ENCODE data around the gene BCAS1. TPM values are rescaled to one million over a fixed set of nuclear protein-coding genes. Genes with fewer than 3 reads are reported as not detected.
"Not testable (repeated sequence)": the region's sequence is repeated elsewhere in the genome, so short reads cannot be mapped to it uniquely, and the experiment has no call there.

The BCAS1 gene
- total and polyA plus RNA-seq, 2 donors from 2014 or later = 1.1 to 4.8 TPM

- Histone ChIP-seq H3K27me3 (ENCODE audit: control insufficient read depth, insufficient read depth, low read length) (no peaks in the 10 kb centered on the region), H3K4me1 (ENCODE audit: control insufficient read depth in 2 of 3, insufficient read depth in 2 of 3, low read depth in 1 of 3, low read length in 3 of 3) (peaks cover 2 to 19% (median 5%) of the 10 kb centered on the region in 3 donors), H3K4me3 (ENCODE audit: low read length in 3 of 3) (no peak overlapping the region), H3K9me3 (ENCODE audit: control insufficient read depth in 2 of 3, insufficient read depth in 1 of 3, low read length in 3 of 3) (no peaks in the 10 kb centered on the region), H3K9ac (ENCODE audit: low read length in 3 of 3) (no peak overlapping the region), H3K36me3 (ENCODE audit: control insufficient read depth in 2 of 3, insufficient read depth in 3 of 3, low read length in 3 of 3) (no peaks in the 10 kb centered on the region), H3K27ac (ENCODE audit: low read depth in 2 of 2, low read length in 2 of 2) (no peak overlapping the region)
- no peak for DNase-seq
- intact Hi-C loops (cut with DNase I) = no loop called here
- TF ChIP-seq, protein P1, sequence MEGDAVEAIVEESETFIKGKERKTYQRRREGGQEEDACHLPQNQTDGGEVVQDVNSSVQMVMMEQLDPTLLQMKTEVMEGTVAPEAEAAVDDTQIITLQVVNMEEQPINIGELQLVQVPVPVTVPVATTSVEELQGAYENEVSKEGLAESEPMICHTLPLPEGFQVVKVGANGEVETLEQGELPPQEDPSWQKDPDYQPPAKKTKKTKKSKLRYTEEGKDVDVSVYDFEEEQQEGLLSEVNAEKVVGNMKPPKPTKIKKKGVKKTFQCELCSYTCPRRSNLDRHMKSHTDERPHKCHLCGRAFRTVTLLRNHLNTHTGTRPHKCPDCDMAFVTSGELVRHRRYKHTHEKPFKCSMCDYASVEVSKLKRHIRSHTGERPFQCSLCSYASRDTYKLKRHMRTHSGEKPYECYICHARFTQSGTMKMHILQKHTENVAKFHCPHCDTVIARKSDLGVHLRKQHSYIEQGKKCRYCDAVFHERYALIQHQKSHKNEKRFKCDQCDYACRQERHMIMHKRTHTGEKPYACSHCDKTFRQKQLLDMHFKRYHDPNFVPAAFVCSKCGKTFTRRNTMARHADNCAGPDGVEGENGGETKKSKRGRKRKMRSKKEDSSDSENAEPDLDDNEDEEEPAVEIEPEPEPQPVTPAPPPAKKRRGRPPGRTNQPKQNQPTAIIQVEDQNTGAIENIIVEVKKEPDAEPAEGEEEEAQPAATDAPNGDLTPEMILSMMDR (IDR thresholded peaks at IDR 0.05; ENCODE audit: borderline replicate concordance, extremely low read depth, insufficient read depth) = no peak
- FAIRE-seq = no peak
Observed at GRCh38 chr20:53935344-53936084, 134.9 kb downstream of the BCAS1 start.

DNA sequence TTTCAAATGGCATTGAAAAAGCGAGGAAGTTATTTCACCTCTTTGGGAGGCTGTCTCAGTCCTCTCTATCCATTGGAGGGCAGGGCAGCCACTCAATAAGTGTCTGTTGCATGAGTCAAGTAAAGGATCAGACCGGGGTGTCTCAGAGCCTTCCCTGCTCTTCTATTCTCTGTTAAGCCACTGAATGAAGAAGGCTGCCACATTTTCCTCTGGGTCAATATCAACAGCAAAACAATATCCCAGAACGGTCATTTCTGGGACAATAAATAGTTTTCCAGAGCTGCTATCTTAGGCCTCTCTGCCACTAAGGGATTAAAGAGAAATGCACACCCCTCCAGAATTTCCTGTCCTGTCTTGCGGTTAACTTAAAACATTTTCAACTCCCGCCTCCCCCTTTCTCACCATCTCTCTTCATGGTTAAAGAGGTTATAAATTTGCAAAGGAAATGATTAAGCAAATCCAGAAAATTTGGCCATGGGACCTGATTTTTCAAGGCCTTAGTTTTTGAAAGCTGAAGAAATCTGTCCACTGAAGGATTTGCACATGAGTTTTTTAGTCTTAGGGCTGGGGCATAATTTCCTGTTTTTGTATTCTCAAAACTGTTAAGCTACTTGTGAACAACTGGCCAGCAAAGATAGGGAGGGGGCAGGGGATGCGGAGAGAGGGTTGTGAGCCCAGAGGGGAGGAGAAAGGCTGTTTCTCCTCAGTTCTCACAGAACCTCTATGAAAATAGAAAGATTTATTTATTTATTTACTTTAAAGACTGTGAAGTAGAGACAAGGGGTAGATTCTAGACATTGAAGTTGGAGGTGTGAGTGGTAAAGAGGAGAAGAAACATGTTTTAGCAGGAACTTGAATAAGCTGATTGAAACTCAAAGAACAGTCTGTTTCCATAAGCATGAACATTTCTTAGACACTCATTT, 135.7 kb downstream of the BCAS1 start:
- no peak overlapping the region for H3K4me3 ChIP-seq (ENCODE audit: low read length in 3 of 3)
- no peaks in the 10 kb centered on the region for H3K36me3 ChIP-seq (ENCODE audit: control insufficient read depth in 2 of 3, insufficient read depth in 3 of 3, low read length in 3 of 3)
- H3K9me3 ChIP-seq (ENCODE audit: control insufficient read depth in 2 of 3, insufficient read depth in 1 of 3, low read length in 3 of 3) = no peaks in the 10 kb centered on the region
- H3K4me1 ChIP-seq (ENCODE audit: control insufficient read depth in 2 of 3, insufficient read depth in 2 of 3, low read depth in 1 of 3, low read length in 3 of 3) = peaks cover 0 to 14% (median 4%) of the 10 kb centered on the region in 3 donors
- peak overlapping the region in 1 of 3 donors; percentile 20 for H3K9ac ChIP-seq (ENCODE audit: low read length in 3 of 3)
- H3K27me3 ChIP-seq (ENCODE audit: control insufficient read depth, insufficient read depth, low read length) = no peaks in the 10 kb centered on the region
- TF ChIP-seq, protein P1 (IDR thresholded peaks at IDR 0.05; ENCODE audit: borderline replicate concordance, extremely low read depth, insufficient read depth) = no peak
- H3K27ac ChIP-seq (ENCODE audit: low read depth in 2 of 2, low read length in 2 of 2) = peak overlapping the region; percentile 13 to 40
- intact Hi-C loops (cut with DNase I) = no loop called here
- FAIRE-seq = no peak
- peak in 2 of 5 donors; percentile 40 to 68 for DNase-seq

GRCh38 chr20:53933232-53933846, 137.1 kb downstream of the BCAS1 start:
- intact Hi-C loops (cut with DNase I) = no loop called here
- Histone ChIP-seq H3K9ac (ENCODE audit: low read length in 3 of 3) (no peak overlapping the region), H3K4me3 (ENCODE audit: low read length in 3 of 3) (no peak overlapping the region), H3K4me1 (ENCODE audit: control insufficient read depth in 2 of 3, insufficient read depth in 2 of 3, low read depth in 1 of 3, low read length in 3 of 3) (peaks cover 0 to 8% (median 0%) of the 10 kb centered on the region in 3 donors), H3K9me3 (ENCODE audit: control insufficient read depth in 2 of 3, insufficient read depth in 1 of 3, low read length in 3 of 3) (no peaks in the 10 kb centered on the region), H3K27ac (ENCODE audit: low read depth in 2 of 2, low read length in 2 of 2) (peak overlapping the region in 1 of 2 donors; percentile 40), H3K27me3 (ENCODE audit: control insufficient read depth, insufficient read depth, low read length) (no peaks in the 10 kb centered on the region), H3K36me3 (ENCODE audit: control insufficient read depth in 2 of 3, insufficient read depth in 3 of 3, low read length in 3 of 3) (no peaks in the 10 kb centered on the region)
- TF ChIP-seq, protein P1 (IDR thresholded peaks at IDR 0.05; ENCODE audit: borderline replicate concordance, extremely low read depth, insufficient read depth) = no peak
- DNase-seq (no peak), FAIRE-seq (no peak)

GRCh38 chr20:53932655-53933192, 137.7 kb downstream of the BCAS1 start:
- H3K4me3 ChIP-seq (ENCODE audit: low read length in 3 of 3); H3K4me1 ChIP-seq (ENCODE audit: control insufficient read depth in 2 of 3, insufficient read depth in 2 of 3, low read depth in 1 of 3, low read length in 3 of 3); H3K9ac ChIP-seq (ENCODE audit: low read length in 3 of 3); DNase-seq; H3K27me3 ChIP-seq (ENCODE audit: control insufficient read depth, insufficient read depth, low read length); H3K9me3 ChIP-seq (ENCODE audit: control insufficient read depth in 2 of 3, insufficient read depth in 1 of 3, low read length in 3 of 3); H3K36me3 ChIP-seq (ENCODE audit: control insufficient read depth in 2 of 3, insufficient read depth in 3 of 3, low read length in 3 of 3); FAIRE-seq; H3K27ac ChIP-seq (ENCODE audit: low read depth in 2 of 2, low read length in 2 of 2); intact Hi-C loops (cut with DNase I): not testable (repeated sequence)
